Smooth muscle cell of the brain vasculature (primary cell): ENCODE data around the gene RAPGEF1.
A peak's percentile ranks its signal among the peaks of the same experiment; 100 is the strongest.

Source experiments
- DNase-seq: peaks from one replicate; pipeline ENCODE4 v3.0.0-alpha.2; 2012; ENCODE audit warnings: low read depth, low spot score

Gene RAPGEF1

DNA sequence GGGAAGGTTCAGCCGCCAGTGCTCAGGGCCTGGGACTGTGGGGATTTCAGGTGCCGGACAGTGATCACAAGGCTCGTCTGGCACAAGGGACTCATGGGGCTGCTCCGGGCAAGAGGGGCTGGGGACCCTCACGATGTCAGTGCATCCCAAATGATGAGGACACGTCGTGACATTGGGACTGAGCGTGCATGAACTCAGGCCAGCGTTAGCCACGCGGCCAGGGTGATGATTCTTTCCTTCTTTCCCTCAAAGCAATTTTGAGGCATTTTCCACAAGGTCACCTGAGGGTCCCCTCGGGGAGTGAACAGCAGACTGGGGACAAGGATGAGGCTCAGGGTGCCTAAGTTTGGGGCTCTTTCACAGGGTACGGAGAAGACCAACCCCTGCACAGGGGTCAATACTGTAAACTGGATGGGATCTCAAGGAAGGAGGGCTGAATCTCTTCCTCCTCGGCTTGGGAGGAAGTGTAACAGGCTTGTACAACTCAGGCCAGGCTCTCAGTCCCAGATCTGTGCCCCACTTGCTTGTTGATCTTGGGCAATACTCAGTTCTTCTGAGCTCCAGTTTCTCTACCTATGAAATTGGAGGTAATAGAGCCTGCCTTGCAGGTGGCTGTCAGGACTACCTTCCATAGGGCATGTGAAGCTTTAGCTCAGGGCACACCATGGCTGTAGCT lies 116.1 kb downstream of the RAPGEF1 start:
- DNase-seq: no peak

GRCh38 chr9:131622523-131622922 lies 117.4 kb downstream of the RAPGEF1 start:
- no peak for DNase-seq

- DNase-seq: no peak
These were observed 118.1 kb downstream of the RAPGEF1 start for GRCh38 chr9:131621551-131622358.

- DNase-seq: no peak
These were observed 118.9 kb downstream of the RAPGEF1 start for GRCh38 chr9:131620764-131621520.

DNA sequence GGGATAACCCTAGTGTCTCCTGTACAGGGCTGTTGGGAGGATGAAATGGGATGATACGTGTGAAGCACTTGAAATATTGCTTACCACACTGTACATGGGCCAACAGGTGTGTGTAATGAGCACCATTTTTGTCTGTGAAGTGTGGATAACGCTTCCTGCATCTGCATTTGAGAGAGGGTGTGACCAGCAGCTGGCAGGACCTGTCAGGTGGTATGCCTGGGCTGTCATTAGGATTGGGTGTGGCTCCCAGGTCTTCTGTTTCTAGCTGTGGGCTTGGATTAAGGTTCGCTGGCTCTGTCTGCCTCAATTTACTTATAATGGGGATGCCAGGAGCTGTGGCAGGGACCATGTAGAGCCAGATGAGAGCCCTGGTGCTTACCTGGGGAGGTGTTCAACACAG lies 120.2 kb downstream of the RAPGEF1 start:
- no peak for DNase-seq

DNA sequence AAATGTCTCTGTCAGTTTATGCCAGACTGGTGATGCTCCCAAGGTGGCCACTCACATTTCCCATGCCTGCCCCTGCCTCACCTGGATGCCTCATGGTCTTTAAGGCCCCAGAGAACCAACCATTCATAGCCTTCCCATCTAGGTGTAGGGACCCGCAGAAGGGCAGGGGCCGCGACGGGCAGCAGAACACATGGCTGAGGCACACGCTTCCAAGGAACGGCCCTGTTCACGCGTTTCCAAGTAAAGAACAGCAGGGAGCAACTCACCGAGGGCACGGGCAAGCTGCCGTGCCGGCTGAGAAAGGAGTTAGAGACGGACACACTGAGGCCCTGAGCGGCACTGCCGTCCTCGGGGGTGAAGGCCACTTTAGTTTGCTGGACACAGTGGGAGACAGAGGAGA lies 121.1 kb downstream of the RAPGEF1 start:
- DNase-seq: no peak

GRCh38 chr9:131618071-131618479 lies 121.8 kb downstream of the RAPGEF1 start:
- no peak for DNase-seq

DNA sequence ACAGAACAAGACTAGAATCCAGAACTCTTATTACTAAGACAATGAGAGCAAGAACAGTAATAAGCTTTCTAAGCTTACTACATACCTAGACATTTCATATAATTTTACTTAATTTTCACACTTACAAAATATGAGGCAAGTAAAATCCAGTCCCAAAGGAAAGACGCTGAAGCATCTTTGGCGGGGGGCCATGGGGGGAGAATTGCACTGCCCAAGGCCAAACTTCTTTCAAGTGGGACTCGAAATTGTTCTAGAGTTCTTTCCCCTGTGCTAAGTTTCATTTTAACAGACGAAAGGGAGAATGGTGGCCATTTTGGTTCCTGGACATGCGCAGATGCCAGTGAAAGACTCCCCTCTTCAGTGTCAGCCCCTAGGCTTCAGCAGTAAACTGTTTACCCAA lies 122.3 kb downstream of the RAPGEF1 start:
- DNase-seq: no peak

GRCh38 chr9:131616983-131617604 lies 122.8 kb downstream of the RAPGEF1 start:
- no peak for DNase-seq

DNA sequence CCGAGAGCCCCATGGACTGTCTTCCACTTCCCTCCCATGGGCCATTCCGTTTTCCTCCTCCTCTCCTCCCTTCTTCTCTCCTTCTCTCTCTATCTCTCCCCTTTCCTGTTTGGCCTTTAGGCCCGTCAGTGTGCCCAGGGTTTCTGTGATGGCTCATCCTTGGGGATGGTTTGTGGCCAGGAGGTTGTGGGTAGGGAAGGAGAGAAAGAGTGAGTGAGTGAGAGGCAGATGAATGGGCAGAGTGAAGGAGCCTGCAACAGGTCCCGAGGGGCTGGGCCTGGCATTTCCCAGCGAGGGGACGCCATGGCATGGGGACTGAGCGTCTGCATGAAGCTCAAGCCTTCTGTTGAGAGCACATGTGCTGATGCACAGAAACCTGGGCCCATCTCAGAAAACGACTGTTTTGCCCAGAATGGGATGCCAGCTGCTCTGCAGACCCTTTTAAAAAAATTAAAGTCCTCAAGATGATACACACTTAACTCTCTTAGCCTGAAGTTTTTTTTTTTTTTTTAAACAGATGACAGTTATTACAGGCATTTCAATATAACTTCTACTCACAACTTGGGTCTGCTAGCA lies 125.4 kb downstream of the RAPGEF1 start:
- DNase-seq: no peak

DNA sequence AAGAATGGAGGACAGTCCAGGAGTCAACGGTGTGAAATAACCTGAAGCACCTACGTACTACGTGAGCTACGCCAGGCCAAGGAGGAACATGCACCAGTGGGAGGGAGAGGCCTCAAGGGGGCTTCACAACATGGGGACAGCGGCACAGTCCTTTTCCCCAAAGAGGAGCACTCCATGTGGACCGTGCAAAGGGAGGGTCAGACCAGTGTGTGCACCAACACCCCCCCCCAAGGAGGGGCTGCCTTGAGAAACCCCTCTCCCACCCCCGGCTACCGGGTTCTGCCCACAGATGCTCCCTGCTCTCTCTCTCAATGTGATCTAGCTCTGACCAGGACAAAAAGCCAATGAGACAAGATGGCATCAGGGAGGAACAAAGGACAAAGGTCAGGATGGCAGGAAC lies 126.0 kb downstream of the RAPGEF1 start:
- DNase-seq: no peak

DNA sequence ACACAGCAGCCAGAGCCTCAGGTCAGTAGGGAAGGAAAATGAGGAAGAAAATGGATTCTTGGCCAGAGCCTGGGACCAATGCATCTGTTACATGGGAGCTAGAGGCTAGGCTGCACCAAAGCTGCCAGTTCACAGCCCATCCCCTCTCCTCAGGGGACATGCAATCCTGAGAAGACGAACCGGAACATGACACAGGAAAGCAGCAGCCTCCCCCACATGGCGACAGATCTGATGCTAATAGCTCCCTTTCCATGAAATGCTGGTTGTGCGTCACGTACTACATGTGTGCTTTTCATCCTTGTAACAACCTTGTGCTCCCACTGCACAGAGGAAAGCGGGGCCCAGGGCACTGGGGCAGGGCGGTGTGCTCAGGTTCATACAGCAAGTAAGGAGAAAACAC lies 127.0 kb downstream of the RAPGEF1 start:
- no peak for DNase-seq

- no peak for DNase-seq
These were observed 128.1 kb downstream of the RAPGEF1 start for GRCh38 chr9:131611586-131612315.

GRCh38 chr9:131610231-131610761 lies 129.6 kb downstream of the RAPGEF1 start:
- no peak for DNase-seq

- DNase-seq: no peak
These were observed 130.6 kb downstream of the RAPGEF1 start for GRCh38 chr9:131609099-131609830.

DNA sequence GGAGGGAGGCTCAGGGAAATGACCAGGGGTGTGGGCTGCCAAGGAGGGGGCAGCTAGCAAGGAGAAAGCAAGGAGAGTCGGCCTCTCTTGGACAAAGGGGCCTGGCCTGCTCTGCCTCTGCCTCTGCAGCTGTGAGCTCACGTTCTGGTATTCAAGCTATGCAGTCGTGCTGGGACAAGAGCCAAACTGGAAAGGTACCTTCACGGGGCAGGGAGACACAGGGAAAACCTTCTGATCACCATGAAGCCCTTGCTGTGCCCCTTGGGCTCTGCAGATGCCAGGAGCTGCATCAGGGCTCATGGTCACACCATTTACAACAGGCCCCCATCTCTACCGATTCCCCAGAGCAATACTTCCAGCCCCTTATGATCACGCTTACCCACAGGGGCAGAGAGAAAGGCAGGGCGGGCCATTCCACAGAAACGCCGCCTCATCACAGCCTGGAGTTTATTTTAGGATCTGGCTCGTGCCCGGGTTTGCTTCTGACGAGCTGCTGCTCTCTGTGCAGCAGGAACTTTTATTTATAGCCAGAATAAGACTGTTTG lies 131.3 kb downstream of the RAPGEF1 start:
- peak; percentile 39 for DNase-seq

DNA sequence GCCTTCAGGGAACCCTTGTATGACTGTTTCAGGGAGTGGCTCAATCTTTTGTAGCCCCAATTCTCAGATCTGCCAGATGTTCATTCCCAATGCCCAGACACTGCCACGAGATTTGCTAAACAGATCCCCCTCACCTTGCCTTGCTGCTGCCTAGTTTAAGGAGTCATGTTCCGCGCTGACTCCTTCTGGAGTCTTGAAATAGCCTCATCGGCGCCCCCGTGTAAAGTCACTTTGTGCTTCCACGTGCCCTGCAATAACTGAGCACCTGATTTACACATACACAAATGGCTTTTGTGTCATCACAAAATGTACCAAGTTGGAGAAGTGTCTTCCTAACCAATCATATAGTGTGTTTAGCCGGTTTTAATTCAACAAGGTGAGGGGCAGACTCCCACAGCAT lies 132.3 kb downstream of the RAPGEF1 start:
- no peak for DNase-seq

- DNase-seq: no peak
These were observed 132.8 kb downstream of the RAPGEF1 start for GRCh38 chr9:131606896-131607567.
